Islet of Langerhans (tissue), 1 donor: Measurements from ENCODE around the gene PGAP6.
"Not testable (repeated sequence)": the region's sequence is repeated elsewhere in the genome, so short reads cannot be mapped to it uniquely, and the experiment has no call there.

Source experiments
- FAIRE-seq: peaks from one replicate; lab custom pipeline; 2011; peaks lifted over from hg19 to GRCh38; lab: Jason Lieb, UNC

The PGAP6 gene

DNA sequence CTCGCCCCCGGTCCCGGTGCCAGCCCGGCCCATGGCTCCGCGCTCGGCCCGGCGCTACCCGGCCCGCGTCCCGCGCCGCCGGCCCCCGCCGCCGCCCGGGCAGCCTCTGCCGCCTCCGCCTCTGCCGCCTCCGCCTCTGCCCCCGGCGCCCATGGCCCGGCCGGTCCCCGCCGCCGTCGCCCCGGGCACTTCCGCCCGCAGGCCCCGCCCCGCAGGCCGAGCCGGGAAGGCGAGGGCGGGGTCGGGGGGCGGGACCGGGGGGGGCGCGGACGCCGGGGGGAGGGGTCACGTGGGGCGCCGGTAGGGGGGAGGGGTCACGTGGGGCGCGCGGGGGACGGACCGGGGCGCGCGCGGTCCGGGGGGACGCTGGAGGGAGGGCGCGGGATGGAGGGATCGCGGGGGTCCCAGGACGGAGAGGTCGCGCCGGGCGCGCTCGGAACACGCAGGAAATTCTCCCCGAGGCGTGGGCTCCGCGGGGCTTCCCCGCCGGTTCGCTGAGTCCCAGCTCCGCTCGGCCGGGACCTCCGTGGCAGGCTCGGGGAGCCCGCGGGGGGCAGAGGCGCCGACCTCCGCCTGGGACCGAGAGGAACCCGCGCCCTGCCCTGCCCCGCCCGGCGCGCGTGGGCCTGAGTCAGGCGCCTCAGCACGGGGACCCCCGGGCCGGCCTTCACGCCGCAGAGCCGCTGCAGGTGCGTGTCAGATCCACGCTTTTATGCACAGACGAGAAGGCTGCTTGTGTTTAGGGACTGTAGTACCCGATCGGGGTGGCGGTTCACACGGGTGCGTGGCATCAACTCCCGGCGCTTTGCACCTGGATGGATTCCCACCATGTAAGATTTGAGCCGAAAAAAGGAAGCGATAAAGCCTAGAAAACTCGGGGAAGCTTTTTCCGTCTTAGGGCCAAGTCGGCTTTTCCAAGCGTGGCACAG lies at the start of gene PGAP6:
Gene PGAP6 (minus strand): TSS at position 190 of the 929 bp plus-strand sequence. CDS start 157 bp downstream, at position 33.
- FAIRE-seq = no peak

GRCh38 chr16:430904-431303 lies 49.1 kb upstream of the PGAP6 start:
- no peak for FAIRE-seq

DNA sequence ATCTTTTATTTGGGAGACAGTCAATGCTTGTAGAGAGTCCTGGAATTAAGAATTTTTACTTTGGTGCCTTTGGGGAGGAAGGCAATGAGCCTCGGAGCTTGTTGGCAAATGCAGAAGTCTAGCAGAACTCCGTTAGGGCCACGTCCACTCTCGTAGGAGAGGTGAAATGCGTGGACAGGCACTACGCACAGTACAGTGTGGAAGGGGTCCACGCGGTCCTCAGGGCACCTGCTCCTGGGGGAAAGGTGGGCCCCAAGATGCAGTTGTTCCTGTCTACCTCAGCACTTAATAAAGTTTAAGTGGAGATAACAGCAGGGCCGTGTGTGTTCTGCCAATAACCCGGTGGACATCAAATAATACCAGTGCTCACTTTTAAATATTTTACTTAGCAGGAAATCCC lies 45.5 kb upstream of the PGAP6 start:
- FAIRE-seq = no peak

GRCh38 chr16:426906-427249 lies 45.1 kb upstream of the PGAP6 start:
- FAIRE-seq = no peak

GRCh38 chr16:426115-426905 lies 44.5 kb upstream of the PGAP6 start:
- no peak for FAIRE-seq

- no peak for FAIRE-seq
Observed at GRCh38 chr16:425740-426114, 43.9 kb upstream of the PGAP6 start.

DNA sequence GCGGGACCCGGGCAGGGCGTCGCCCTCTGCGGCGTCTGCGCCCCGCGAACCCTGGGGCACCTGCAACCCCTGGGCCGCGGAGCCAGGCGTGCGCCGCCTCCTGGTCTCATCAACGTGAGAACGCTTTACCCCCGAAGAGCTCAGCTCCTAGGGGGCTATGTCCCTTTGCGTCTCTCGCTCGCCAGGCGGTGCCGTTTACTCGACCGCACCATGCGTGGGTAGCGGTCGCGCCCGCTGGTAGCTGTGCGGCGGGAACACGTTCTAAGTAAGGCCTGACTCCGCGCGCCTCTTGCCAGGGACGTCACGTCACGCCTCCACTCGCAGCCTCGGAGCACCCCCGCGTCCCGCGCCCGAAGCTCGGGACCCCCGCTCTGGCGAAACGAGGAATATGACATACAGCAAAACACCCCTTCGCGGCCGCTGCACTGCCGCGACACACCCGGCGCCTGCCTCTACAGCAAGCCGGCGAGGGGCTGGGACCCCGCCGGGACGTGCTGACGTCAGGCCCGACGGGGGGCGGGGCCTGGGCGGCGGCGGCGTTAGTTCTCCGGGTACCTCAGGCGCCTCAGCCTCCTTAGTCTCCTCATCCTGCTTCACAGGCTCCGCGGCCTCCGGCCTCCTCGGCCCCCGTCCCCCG lies 43.4 kb upstream of the PGAP6 start, which contains the start of gene RAB11FIP3:
Gene RAB11FIP3 (plus strand): TSS at position 568 of the 637 bp plus-strand sequence. CDS start 358 bp downstream, outside the sequence.
- no peak for FAIRE-seq

DNA sequence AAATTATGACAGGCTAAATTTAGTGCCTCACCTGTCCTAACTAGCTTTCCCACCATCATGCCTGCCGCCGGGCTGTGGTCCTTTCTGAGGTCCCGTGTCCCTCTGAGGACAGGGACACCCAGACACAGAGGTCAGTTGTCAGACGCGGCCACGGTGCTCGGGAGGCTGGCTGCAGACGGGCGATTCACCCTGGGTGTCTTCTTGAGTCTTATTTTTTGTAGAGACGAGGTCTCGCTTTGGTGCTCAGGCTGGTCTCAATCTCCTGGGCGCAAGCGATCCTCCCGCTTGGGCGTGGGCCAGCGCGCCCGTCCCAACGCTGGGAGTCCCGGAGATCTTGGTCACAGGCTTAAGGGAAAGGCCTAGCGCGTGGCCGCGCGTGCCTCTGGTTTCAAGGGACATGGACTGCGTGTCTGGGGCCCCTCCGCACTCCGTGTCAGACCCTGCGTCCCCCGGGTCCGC lies 42.9 kb upstream of the PGAP6 start:
- FAIRE-seq = no peak

- no peak for FAIRE-seq
Observed at GRCh38 chr16:424033-424622, 42.4 kb upstream of the PGAP6 start.

DNA sequence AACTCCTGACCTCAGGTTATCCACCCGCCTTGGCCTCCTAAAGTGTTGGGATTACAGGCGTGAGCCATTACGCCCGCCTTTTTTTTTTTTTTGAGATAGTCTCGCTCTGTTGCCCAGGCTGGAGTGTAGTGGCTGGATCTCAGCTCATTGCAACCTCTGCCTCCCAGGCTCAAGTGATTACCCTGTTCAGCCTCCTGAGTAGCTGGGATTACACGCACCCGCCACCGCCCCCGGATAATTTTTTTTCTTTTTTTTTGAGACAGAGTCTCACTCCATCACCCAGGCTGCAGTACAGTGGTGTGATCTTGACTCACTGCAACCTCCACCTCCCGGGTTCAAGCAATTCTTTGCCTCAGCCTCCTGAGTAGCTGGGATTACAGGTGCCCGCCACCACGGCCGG lies 40.4 kb upstream of the PGAP6 start:
- FAIRE-seq = not testable (repeated sequence)

DNA sequence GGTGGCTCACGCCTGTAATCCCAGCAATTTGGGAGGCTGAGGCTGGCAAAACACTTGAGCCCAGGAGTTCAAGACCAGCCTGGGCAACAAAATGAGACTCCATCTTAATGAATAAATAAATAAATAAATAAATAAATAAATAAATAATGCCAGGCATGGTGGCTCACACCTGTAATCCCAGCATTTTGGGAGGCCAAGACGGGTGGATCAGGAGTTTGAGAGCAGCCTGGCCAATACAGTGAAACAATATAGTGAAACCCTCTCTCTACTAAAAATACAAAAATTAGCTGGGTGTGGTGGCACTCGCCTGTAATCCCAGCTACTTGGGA lies 33.4 kb upstream of the PGAP6 start:
- FAIRE-seq = not testable (repeated sequence)

DNA sequence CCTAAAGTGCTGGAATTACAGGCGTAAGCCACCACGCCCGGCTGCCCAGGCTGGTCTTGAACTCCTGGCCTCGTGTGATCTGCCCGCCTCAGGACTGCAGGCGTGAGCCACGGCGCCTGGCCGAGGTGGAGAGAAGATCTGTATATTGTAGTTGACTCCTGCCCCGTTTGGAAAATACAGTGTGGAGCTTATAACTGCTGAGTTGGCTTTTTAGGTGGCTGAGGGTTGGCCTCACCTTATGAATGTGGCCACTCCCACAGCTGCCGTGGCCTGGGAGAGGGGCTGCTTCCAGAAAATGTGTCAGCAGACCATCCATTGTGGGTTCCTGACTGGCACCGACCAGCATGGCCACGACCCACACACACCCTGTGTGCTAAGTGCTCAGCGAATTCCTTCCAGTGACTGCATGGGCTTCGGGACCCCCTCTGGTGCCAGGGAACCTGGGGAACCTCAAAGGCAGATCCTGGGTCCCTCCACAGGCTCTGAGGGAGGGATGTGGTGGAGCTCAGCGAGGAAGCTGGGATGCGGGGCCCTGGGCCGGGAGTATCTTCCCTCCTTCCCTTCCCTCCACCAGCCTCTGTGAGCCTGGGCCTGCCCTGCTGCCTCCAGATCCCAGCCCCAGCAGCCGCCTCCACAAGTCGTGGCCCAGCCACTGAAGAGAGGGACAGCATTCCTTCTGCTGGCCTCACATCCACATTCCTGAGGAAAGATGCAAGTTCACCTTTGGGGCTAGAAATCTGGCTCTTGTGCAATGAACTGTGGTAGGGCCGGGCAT lies 32.8 kb upstream of the PGAP6 start:
- FAIRE-seq = no peak

DNA sequence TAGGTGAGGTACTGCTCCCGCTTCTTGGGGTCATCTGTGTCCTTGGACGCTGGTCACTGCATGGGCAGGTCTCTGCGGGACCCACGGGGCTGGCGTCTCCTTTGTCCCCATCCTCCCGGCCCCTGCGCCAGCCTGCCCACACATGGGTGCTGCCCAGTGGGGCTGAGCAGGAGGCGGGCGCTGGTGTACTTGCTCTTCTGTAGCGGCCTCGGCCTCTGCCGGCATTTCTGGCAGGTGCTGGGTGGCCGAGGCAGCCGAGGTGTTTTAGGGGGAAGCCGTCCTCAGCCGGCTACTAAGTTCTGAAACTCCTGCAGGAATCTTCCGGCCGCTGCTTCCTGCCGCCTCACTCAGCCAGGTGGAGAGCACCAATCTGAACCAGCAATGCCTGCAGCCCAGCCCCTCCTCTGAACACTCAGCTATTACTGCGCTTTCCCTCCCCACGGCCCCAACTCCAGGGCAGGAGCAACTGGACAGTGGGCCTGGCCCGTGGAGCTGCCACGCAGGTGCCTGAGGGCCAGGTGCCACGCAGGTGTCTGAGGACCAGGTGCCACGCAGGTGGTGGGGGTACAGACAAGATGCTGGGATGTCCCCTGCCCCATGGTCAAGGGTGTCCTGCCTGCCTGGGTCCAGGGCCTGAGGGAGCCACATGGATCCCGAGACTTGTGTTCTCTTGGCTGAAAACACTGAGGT lies 29.9 kb upstream of the PGAP6 start:
- no peak for FAIRE-seq

GRCh38 chr16:410516-411178 lies 28.9 kb upstream of the PGAP6 start:
- FAIRE-seq = no peak

DNA sequence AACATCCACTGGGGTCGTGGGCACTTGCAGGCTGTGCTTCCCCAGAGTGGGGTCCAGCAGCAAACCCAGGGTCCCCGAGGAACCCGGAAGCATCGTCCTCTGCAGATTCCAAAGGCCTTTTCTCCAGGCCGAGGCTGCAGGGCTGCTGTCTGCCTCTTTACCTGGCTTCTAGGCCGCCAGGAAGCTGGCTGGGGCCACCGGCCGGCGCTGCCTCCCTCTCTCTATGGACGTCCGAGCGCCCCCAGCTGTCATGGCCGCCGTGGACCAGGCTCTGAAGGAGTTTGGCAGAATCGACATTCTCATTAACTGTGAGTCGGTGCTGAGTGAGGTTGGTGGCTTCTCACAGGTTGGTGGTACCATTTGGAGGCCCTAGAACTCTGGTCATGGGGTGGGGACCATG lies 25.5 kb upstream of the PGAP6 start:
- FAIRE-seq = no peak

DNA sequence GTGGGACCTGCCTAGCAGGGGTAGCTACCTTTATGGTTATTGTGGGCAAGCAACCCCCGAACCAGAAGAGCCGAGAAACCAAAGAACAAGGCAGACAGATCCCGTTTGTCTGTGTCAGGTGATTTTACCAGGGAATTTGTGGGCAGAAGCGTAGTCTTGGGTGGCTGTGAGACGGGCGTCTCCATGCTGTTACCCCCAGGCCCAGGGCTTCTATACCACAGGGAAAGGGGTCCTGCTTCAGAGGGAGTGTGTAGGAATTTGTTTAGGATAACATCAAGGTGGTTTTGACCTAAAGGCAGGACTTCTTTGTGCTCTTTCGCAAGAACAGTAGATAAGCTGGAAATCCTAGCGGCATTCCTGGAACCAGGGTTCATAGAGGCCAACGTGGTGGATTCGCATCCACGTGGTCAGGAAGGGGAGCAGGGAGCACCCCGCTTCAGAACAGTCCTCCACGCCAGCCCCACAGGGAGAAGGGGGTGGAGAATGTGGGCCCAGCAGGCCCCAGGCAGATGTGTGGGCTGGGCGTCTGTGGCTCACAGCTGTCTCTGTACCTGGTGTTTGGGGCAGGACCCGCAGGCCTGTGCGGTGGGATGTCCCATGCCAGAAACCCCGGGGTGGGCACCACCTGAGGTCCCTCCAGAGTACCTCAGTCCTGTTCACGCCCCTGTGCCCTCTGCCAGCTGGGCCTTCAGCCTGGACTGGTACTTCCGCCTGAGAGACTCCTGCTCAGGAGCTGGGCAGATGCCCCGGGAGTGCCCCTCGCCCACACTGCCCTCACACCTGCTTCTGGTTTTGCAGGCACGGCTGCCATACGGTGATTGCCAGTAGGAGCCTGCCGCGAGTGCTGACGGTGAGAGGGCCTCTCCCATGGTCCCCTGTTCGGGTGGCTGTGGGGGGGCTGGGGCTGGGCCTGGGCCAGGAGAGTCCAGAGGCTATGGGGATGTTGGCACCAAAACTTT lies 24.0 kb upstream of the PGAP6 start:
- FAIRE-seq = no peak

DNA sequence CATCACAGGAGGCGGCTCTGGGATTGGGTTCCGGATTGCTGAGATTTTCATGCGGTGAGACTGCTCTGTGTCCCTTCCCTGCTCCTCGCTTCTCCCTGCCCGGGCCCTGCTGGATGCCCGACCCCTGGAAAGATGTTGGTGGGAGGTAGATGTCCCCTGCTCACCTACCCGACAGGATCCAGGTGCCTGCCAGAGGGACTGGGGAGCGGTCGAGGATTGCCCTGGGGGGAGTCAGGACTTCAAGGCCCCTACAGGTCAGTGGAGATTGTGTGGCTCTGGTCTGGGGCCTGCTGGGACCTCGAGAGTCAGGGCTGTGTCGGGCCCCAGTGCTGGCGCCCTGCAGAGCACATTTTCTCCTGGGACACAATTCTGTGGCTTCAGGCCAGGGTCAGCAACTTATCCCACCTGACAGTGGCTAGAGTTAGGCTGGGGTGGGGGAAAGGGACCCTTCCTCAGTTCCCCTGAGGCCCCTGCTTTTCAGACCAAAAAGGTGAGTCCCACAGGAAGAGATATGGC lies 23.3 kb upstream of the PGAP6 start:
- no peak for FAIRE-seq

- no peak for FAIRE-seq
Observed at GRCh38 chr16:401468-402348, 19.9 kb upstream of the PGAP6 start, which contains the start of gene DECR2. DECR2 (plus strand) TSS chr16:401885; CDS start chr16:401964, 79 bp downstream.
